Stimulated activated CD4-positive, alpha-beta T cell treated with anti-CD3 and anti-CD28 coated beads, Interleukin-4, amount 100 ng/mL, for 1 hour (primary cell): Measurements from ENCODE around the gene ASPHD1.
"Not testable (repeated sequence)": the region's sequence is repeated elsewhere in the genome, so short reads cannot be mapped to it uniquely, and the experiment has no call there.

Source experiments
- DNase-seq: peaks from one replicate; pipeline ENCODE4 v3.0.0-alpha.2; 2020

The ASPHD1 gene

GRCh38 chr16:29878172-29878571 lies 22.1 kb upstream of the ASPHD1 start:
- DNase-seq, result no peak

- no peak for DNase-seq
Measured at GRCh38 chr16:29881050-29881449, 19.2 kb upstream of the ASPHD1 start.

GRCh38 chr16:29883987-29884386 lies 16.3 kb upstream of the ASPHD1 start:
- DNase-seq, result no peak

GRCh38 chr16:29889372-29889771 lies 10.9 kb upstream of the ASPHD1 start:
- not testable (repeated sequence) for DNase-seq

- no peak for DNase-seq
Measured at GRCh38 chr16:29891525-29892457, 8.5 kb upstream of the ASPHD1 start.

- DNase-seq, result no peak
Measured at GRCh38 chr16:29892458-29892813, 7.9 kb upstream of the ASPHD1 start.

DNA sequence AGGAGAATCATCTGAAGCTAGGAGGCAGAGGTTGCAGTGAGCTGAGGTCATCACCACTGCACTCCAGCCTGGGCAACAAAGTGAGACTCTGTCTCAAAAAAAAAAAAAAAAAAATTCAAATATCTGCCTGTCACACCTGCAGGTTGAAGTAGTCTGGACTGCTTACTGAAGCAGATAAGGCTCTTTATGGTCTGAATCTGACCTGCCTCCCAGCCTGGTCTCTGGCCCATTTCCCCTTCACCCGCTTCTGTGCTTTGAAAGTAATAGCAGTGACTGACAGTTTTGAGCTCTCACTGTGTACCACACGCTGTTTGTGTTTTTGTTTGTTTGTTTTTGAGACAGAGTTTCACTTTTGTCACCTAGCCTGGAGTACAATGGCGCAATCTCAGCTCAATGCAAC lies 6.7 kb upstream of the ASPHD1 start:
- no peak for DNase-seq

GRCh38 chr16:29894352-29894751 lies 5.9 kb upstream of the ASPHD1 start:
- DNase-seq, result no peak

DNA sequence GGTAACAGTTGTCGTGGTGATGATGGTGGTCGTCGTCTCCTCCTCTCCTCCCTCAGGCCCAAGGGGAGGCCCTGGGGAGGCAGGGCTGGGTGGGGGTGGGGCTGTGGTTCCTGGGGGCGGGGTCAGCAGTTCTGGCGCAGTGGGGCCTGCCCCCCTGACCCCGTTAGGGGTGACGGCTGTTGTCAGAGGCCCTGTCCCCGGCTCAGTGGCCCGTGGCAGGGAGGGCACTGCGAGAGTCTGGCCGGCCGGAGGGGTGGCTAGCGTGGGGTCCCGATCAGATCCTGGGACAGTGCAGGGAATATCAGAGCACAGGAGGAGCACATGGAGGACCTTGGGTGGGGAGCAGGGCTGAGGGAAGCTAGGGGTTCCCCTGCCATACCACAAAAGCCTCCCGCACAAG lies 3.4 kb upstream of the ASPHD1 start:
- no peak for DNase-seq

- no peak for DNase-seq
Measured at GRCh38 chr16:29897333-29897732, 3.0 kb upstream of the ASPHD1 start.

DNA sequence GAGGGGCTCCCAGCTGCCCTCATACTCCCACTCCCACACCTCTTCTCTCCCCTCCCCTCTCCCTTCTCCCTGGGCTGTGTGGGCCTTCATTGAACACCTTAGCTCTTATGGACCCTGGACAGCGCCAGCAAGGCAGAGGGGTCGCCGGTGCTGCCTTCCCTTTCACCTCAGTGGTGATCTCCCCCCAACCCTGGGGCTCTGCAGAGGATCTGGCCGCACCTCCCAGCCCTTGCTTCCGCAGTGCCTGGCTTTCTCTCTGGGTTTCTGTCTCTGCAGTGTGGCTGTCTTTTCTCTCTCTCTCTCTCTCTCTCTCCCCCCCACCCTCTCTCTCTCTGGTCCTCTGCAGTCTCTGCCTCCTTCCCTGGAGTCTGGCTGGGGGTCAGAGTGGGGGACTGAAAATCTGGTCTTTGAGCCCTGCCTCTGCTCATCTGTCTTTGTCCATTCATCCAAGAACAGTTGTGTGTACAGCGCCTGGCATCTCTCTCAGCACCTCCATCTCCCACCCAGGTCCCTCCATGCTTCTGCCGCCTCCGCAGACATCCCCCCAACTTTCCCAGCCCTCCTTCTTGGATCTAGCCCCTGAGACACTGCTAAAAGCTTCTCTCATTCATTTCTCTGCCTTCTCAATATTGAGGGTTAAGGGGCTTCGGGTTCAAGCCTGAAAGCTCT lies 2.0 kb upstream of the ASPHD1 start:
- no peak for DNase-seq

- DNase-seq, result no peak
Measured at GRCh38 chr16:29898804-29899515, 1.3 kb upstream of the ASPHD1 start.

DNA sequence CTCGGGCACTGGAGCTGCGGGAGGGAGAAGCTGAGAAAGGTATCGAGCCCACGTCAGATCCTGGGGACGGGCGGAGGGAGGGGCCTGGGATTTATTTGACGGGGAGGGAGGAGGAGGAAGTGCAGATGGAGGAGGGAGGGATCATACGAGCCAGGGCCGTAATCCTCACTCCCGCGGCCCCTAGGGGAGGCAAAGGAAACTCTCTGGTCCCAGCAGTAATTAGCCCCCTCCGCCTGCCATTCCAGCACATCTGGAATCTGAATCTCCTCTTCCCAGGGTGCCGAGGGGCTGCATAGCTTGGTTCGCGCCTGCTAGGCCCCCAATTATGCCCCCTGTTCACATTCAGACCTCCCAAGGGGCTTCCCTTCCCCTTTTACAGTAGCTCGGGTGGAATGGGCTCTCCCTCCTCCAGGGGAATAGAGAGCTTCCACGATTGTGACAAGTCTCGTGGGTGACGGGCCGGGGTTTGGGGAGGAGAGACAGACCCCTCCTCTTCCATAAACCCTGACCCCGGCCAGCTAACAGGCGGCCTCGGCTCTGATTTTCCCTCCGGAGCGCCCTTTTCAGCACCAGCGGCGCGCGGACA lies 679 bp upstream of the ASPHD1 start, which contains the start of gene SEZ6L2:
Gene SEZ6L2, minus strand, starts transcription at position 35 of the 586 bp plus-strand sequence. CDS start 531 bp downstream, outside the sequence.
- no peak for DNase-seq

- no peak for DNase-seq
Measured at GRCh38 chr16:29900888-29901606, 759 bp downstream of the ASPHD1 start.

DNA sequence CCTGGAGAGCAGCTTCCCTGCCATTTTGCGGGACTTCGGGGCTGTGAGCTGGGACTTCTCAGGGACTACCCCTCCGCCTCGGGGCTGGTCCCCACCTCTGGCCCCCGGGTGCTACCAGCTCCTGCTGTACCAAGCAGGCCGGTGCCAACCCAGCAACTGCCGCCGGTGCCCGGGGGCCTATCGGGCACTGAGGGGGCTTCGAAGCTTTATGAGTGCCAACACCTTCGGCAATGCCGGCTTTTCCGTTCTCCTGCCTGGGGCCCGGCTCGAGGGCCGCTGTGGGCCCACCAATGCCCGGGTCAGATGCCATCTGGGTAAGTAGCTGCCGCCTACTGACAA lies 1.3 kb downstream of the ASPHD1 start:
- no peak for DNase-seq

GRCh38 chr16:29903590-29903989 lies 3.3 kb downstream of the ASPHD1 start:
- DNase-seq, result no peak

DNA sequence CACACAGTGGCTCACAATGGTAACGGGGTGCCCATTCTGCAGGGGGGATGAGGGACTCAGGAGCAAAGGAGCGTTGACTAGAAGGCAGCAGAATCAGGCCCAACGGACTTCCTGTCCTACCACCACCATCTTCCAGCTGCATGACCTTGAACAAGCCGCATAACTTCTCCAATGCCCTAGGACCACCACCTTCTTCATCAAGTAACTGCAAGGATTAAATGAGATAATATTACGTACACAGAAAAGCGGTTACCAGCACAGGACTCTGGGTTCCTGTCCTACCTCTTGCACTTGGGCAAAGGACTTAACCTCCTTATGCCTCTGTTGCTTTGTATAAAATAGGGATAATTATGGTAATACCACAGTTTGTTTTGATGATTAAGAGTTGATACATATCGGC lies 4.7 kb downstream of the ASPHD1 start:
- DNase-seq, result no peak

GRCh38 chr16:29905668-29906067 lies 5.4 kb downstream of the ASPHD1 start:
- DNase-seq, result no peak

DNA sequence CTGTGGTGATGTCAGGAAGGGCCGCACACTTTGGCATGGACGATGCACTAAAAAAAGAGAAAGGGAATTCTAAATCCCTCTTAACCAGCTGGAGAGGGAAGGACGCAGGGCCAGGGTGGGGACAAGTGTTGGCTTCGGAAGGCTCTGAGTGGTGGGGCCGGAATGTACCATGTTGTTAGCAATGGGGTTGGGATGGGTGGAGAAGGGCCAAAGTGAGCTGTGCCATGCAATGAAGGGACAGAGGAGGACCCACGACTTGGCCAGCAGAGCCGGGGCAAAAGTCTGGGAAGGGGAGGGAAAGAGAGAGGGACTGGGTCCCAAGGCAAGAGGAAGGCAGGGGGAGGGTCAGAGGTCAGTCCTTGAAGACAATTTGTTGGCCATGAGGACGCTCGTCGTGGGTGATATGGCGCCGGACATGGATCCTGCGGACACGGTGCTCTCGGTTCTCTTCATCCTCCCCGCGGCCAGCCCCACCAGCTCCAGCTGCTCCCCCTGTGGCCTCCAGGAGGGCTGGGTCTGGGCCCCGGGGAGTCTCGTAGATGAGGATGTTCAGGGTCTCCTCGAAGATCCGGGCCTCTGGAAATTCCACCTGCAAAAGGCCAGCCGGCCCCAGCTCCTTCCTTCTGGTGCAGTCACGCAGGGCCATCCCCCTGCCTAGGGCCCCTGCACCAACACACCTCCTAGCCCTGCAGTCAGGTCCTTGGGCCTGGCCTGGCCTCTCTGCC lies 6.4 kb downstream of the ASPHD1 start:
- no peak for DNase-seq

GRCh38 chr16:29907973-29908372 lies 7.7 kb downstream of the ASPHD1 start:
- DNase-seq, result no peak

DNA sequence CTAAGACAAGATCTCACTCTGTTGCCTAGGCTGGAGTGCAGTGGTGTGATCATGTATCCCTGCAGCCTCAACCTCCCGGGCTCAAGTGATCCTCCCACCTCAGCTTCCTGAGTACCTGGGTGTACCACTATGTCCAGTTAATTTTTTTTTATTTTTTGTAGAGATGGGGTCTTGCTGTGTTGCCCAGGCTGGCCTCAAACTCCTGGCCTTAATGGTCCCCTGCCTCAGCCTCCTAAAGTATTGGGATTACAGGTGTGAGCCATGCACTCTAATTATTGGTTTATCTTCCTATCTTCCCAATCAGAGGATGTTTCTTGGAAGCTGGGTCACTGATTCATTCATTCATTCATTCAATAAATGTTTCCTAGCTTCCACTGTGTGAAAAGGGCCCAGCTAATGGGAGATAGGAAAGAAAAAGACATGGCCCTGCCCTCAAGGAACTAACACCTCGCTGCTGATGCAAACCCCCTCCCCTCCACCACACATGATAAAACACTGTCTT lies 8.5 kb downstream of the ASPHD1 start:
- no peak for DNase-seq

DNA sequence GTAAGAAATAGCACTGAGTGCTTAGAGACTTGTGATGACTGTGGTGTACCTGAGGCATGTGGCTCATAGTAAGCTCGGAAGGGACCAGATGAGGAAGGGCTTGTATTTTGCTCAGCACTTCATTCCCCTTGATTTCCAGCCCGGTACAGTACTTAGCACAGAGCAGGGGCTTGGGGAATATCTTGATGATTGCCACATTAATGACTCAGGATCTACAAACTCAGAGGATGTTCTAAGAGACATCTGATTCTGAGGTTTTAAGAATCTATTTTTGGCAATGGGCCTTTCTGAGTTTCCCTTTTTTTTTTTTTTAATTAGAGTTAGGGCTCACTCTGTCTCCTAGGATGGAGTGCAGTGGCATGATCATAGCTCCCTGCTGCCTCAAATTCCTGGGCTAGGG lies 9.1 kb downstream of the ASPHD1 start:
- DNase-seq, result no peak
